H7 (cell line): ENCODE measurements around the gene PPP3CA. TPM values are rescaled to one million over a fixed set of nuclear protein-coding genes. Genes with fewer than 3 reads are reported as not detected.

Source experiments
- DNase-seq: peaks from one replicate; pipeline ENCODE4 v3.0.0; 2012
- H3K27me3 ChIP-seq: 2 replicates; pipeline ENCODE4 v1.6.0; 2011; ENCODE audit warnings: mild to moderate bottlenecking, low read length; ENCODE audit not compliant: control insufficient read depth, insufficient read depth
- H3K36me3 ChIP-seq: replicated peaks from 2 replicates; pipeline ENCODE4 v1.5.1; 2011; ENCODE audit warnings: low read length; ENCODE audit not compliant: control insufficient read depth, insufficient read depth
- H3K4me3 ChIP-seq: 2 replicates; pipeline ENCODE4 v1.5.1; 2011; ENCODE audit warnings: low read depth, mild to moderate bottlenecking, control low read depth, low read length, moderate library complexity; ENCODE audit not compliant: insufficient read depth
- total RNA-seq: library from RNA; depleted of rRNA; stranded (reverse); fragments of >200 nt; shearing (Covaris generic); gene quantifications from 2 replicates; pipeline ENCODE4 v1.2.3, GENCODE V29; 2014

Gene PPP3CA
- total RNA-seq, 1 experiment from 2014 or later: 31.4 TPM

GRCh38 chr4:101315041-101315440, 32.3 kb downstream of the PPP3CA start:
- Histone ChIP-seq H3K27me3 (no peaks in the 10 kb centered on the region), H3K36me3 (no peaks in the 10 kb centered on the region), H3K4me3 (no peak overlapping the region)
- no peak for DNase-seq

- H3K4me3 ChIP-seq: no peak overlapping the region
- H3K27me3 ChIP-seq: no peaks in the 10 kb centered on the region
- DNase-seq: no peak
- H3K36me3 ChIP-seq: no peaks in the 10 kb centered on the region
Observed at GRCh38 chr4:101309925-101310324, 37.4 kb downstream of the PPP3CA start.

- H3K27me3 ChIP-seq: no peaks in the 10 kb centered on the region
- H3K36me3 ChIP-seq: no peaks in the 10 kb centered on the region
- H3K4me3 ChIP-seq: no peak overlapping the region
- DNase-seq: no peak
Observed at GRCh38 chr4:101307899-101308298, 39.4 kb downstream of the PPP3CA start.

- no peak for DNase-seq
- no peaks in the 10 kb centered on the region for H3K36me3 ChIP-seq
- H3K27me3 ChIP-seq: no peaks in the 10 kb centered on the region
- no peak overlapping the region for H3K4me3 ChIP-seq
Observed at GRCh38 chr4:101306764-101307615, 40.3 kb downstream of the PPP3CA start.

GRCh38 chr4:101306225-101306624, 41.1 kb downstream of the PPP3CA start:
- peak; percentile 5 for DNase-seq
- H3K36me3 ChIP-seq: no peaks in the 10 kb centered on the region
- H3K4me3 ChIP-seq: no peak overlapping the region
- no peaks in the 10 kb centered on the region for H3K27me3 ChIP-seq

GRCh38 chr4:101304916-101305315, 42.4 kb downstream of the PPP3CA start:
- Histone ChIP-seq H3K4me3 (no peak overlapping the region), H3K36me3 (no peaks in the 10 kb centered on the region), H3K27me3 (no peaks in the 10 kb centered on the region)
- no peak for DNase-seq

GRCh38 chr4:101299899-101300540, 47.3 kb downstream of the PPP3CA start:
- H3K27me3 ChIP-seq: no peaks in the 10 kb centered on the region
- DNase-seq: no peak
- H3K36me3 ChIP-seq: no peaks in the 10 kb centered on the region
- H3K4me3 ChIP-seq: no peak overlapping the region

GRCh38 chr4:101299021-101299420, 48.3 kb downstream of the PPP3CA start:
- DNase-seq: no peak
- H3K4me3 ChIP-seq: no peak overlapping the region
- no peaks in the 10 kb centered on the region for H3K27me3 ChIP-seq
- no peaks in the 10 kb centered on the region for H3K36me3 ChIP-seq

GRCh38 chr4:101295691-101296090, 51.6 kb downstream of the PPP3CA start:
- Histone ChIP-seq H3K27me3 (no peaks in the 10 kb centered on the region), H3K36me3 (no peaks in the 10 kb centered on the region), H3K4me3 (no peak overlapping the region)
- no peak for DNase-seq

- DNase-seq: no peak
- no peaks in the 10 kb centered on the region for H3K36me3 ChIP-seq
- H3K4me3 ChIP-seq: no peak overlapping the region
- no peaks in the 10 kb centered on the region for H3K27me3 ChIP-seq
Observed at GRCh38 chr4:101294597-101294996, 52.7 kb downstream of the PPP3CA start.

GRCh38 chr4:101292901-101293300, 54.4 kb downstream of the PPP3CA start:
- no peaks in the 10 kb centered on the region for H3K36me3 ChIP-seq
- DNase-seq: no peak
- no peak overlapping the region for H3K4me3 ChIP-seq
- no peaks in the 10 kb centered on the region for H3K27me3 ChIP-seq

- Histone ChIP-seq H3K36me3 (no peaks in the 10 kb centered on the region), H3K27me3 (no peaks in the 10 kb centered on the region), H3K4me3 (no peak overlapping the region)
- no peak for DNase-seq
Observed at GRCh38 chr4:101292214-101292613, 55.1 kb downstream of the PPP3CA start.

GRCh38 chr4:101291198-101291597, 56.1 kb downstream of the PPP3CA start:
- Histone ChIP-seq H3K27me3 (no peaks in the 10 kb centered on the region), H3K36me3 (no peaks in the 10 kb centered on the region), H3K4me3 (no peak overlapping the region)
- DNase-seq: no peak

GRCh38 chr4:101290654-101291053, 56.7 kb downstream of the PPP3CA start:
- no peak overlapping the region for H3K4me3 ChIP-seq
- DNase-seq: no peak
- no peaks in the 10 kb centered on the region for H3K36me3 ChIP-seq
- H3K27me3 ChIP-seq: no peaks in the 10 kb centered on the region

- H3K27me3 ChIP-seq: no peaks in the 10 kb centered on the region
- DNase-seq: no peak
- H3K4me3 ChIP-seq: no peak overlapping the region
- no peaks in the 10 kb centered on the region for H3K36me3 ChIP-seq
Observed at GRCh38 chr4:101289306-101289705, 58.0 kb downstream of the PPP3CA start.
